ENCODE data around the gene MLLT10. TPM values are rescaled to one million over a fixed set of nuclear protein-coding genes. Genes with fewer than 3 reads are reported as not detected.
A peak's percentile ranks its signal among the peaks of the same experiment; 100 is the strongest.
"Not testable (repeated sequence)": the region's sequence is repeated elsewhere in the genome, so short reads cannot be mapped to it uniquely, and the experiment has no call there.

Gene MLLT10
- total RNA-seq, 6 experiments from 2014 or later, result 21.8 to 25.2 (median 22.9) TPM

GRCh38 chr10:21587391-21587790 lies 53.4 kb downstream of the MLLT10 start:
- no peak for DNase-seq
- Mint-ChIP-seq H3K4me3 (no peak overlapping the region), H3K27ac (0 out of 2 replicates have a peak overlapping the region, but pooled peaks have one; percentile 11), H3K36me3 (ENCODE audit: low read depth) (peaks cover 50% of the 10 kb centered on the region), H3K4me1 (ENCODE audit: low read depth) (peaks cover 26% of the 10 kb centered on the region), H3K9me3 (no peaks in the 10 kb centered on the region), H3K27me3 (ENCODE audit: insufficient read depth) (peaks cover under 1% of the 10 kb centered on the region)
- no peak for TF ChIP-seq CTCF (IDR thresholded peaks at IDR 0.05)

DNA sequence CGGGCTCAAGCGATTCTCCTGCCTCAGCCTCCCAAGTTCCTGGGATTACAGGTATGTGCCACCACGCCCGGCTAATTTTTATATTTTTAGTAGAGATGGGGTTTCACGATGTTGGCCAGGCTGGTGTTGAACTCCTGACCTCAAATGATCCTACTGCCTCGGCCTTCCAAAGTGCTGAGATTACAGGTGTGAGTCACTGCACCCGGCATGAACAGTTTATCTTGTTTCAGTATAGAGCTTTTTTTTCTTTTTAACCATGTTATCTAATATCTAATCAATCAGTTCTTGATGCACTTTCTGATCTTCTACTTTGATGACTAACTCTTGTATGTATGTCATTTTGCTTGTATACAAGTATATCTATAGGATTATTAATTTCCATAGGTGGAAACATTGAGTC lies 54.1 kb downstream of the MLLT10 start:
- H3K36me3 Mint-ChIP-seq (ENCODE audit: low read depth), result peaks cover 50% of the 10 kb centered on the region
- H3K4me1 Mint-ChIP-seq (ENCODE audit: low read depth), result peaks cover 26% of the 10 kb centered on the region
- not testable (repeated sequence) for H3K4me3 Mint-ChIP-seq; H3K27me3 Mint-ChIP-seq (ENCODE audit: insufficient read depth); H3K9me3 Mint-ChIP-seq; DNase-seq
- H3K27ac Mint-ChIP-seq, result peak overlapping the region; percentile 10; the same call in 1 of the 2 replicates

GRCh38 chr10:21593986-21594385 lies 60.0 kb downstream of the MLLT10 start:
- peaks cover 1% of the 10 kb centered on the region; the same call in 1 of the 2 replicates for H3K27me3 Mint-ChIP-seq (ENCODE audit: insufficient read depth)
- H3K9me3 Mint-ChIP-seq, result no peaks in the 10 kb centered on the region
- no peak for TF ChIP-seq CTCF (IDR thresholded peaks at IDR 0.05)
- H3K36me3 Mint-ChIP-seq (ENCODE audit: low read depth), result peaks cover 30% of the 10 kb centered on the region
- no peak overlapping the region for H3K4me3 Mint-ChIP-seq
- H3K27ac Mint-ChIP-seq, result no peak overlapping the region
- H3K4me1 Mint-ChIP-seq (ENCODE audit: low read depth), result peaks cover 11% of the 10 kb centered on the region
- DNase-seq, result no peak

GRCh38 chr10:21599582-21599981 lies 65.5 kb downstream of the MLLT10 start:
- H3K27me3 Mint-ChIP-seq (ENCODE audit: insufficient read depth), result no peaks in the 10 kb centered on the region
- H3K27ac Mint-ChIP-seq, result no peak overlapping the region; the same call in 1 of the 2 replicates
- no peak for TF ChIP-seq CTCF (IDR thresholded peaks at IDR 0.05)
- H3K9me3 Mint-ChIP-seq, result no peaks in the 10 kb centered on the region
- DNase-seq, result no peak
- H3K4me3 Mint-ChIP-seq, result no peak overlapping the region
- peaks cover 17% of the 10 kb centered on the region for H3K36me3 Mint-ChIP-seq (ENCODE audit: low read depth)
- peaks cover 32% of the 10 kb centered on the region for H3K4me1 Mint-ChIP-seq (ENCODE audit: low read depth)

- no peak for TF ChIP-seq CTCF (IDR thresholded peaks at IDR 0.05)
- Mint-ChIP-seq H3K27me3 (ENCODE audit: insufficient read depth) (no peaks in the 10 kb centered on the region), H3K4me3 (no peak overlapping the region), H3K27ac (peak overlapping the region; percentile 19), H3K9me3 (no peaks in the 10 kb centered on the region), H3K36me3 (ENCODE audit: low read depth) (peaks cover 22% of the 10 kb centered on the region), H3K4me1 (ENCODE audit: low read depth) (peaks cover 32% of the 10 kb centered on the region)
- DNase-seq, result no peak
These were observed 66.9 kb downstream of the MLLT10 start for GRCh38 chr10:21600804-21601433.

GRCh38 chr10:21602313-21602712 lies 68.3 kb downstream of the MLLT10 start:
- no peaks in the 10 kb centered on the region for H3K9me3 Mint-ChIP-seq
- TF ChIP-seq CTCF (IDR thresholded peaks at IDR 0.05), result no peak
- H3K36me3 Mint-ChIP-seq (ENCODE audit: low read depth), result peaks cover 32% of the 10 kb centered on the region
- no peak overlapping the region; the same call in 1 of the 2 replicates for H3K27ac Mint-ChIP-seq
- DNase-seq, result no peak
- H3K27me3 Mint-ChIP-seq (ENCODE audit: insufficient read depth), result no peaks in the 10 kb centered on the region
- no peak overlapping the region for H3K4me3 Mint-ChIP-seq
- H3K4me1 Mint-ChIP-seq (ENCODE audit: low read depth), result peaks cover 32% of the 10 kb centered on the region

Measured in HFFc6 (cell line).